K562 (cell line): ENCODE measurements around the gene CDK1. TPM values are rescaled to one million over a fixed set of nuclear protein-coding genes. Genes with fewer than 3 reads are reported as not detected.

Experiments
- polyA plus RNA-seq, 8 experiments: library from polyadenylated mRNA; depleted of rRNA in 4 of 8; stranded (reverse) in 5 of 8; unstranded in 3 of 8; fragments of >200 nt; fragmentation: Nextera tagmentation in 2 of 8; fragmentation: Illumina TruSeq in 1 of 8; extraction: Ambion mirVana in 2 of 8; extraction: Trizol in 1 of 8; gene quantifications; 2 replicates each; pipeline versions ENCODE4 v1.2.1 to v1.2.3, GENCODE V29; 2011 to 2014; ENCODE audit warnings: inconsistent platforms in 1 of 8, missing spikeins in 1 of 8
- total RNA-seq, 7 experiments: library from RNA; depleted of rRNA in 6 of 7; stranded (reverse); fragments of >200 nt in 6 of 7; fragmentation: Illumina TruSeq in 2 of 7; extraction: Trizol in 2 of 7; gene quantifications; 2 replicates each; pipeline versions ENCODE4 v1.2.1 to v1.2.3, GENCODE V29; 2011 to 2021; ENCODE audit warnings: low replicate concordance in 1 of 7

CDK1 gene
- total and polyA plus RNA-seq, 9 of the 15 experiments (the other 6 are each of a cell fraction or from before 2014, with no cell fraction given), result 156 to 685 (median 236) TPM

Other genes with a start within 250 kb of the CDK1 start
- gene RHOBTB1, start 165.7 kb downstream of the CDK1 start, total RNA-seq (2014; rRNA removed), result 6.6 and 10.4 TPM in 2 replicates
- 10.6 and 11.6 TPM in 2 replicates for gene RHOBTB1, start 165.7 kb downstream of the CDK1 start, total RNA-seq (2014; rRNA removed; fragmentation: Illumina TruSeq; extraction: Trizol)
- gene RHOBTB1, start 165.7 kb downstream of the CDK1 start, total RNA-seq (2015; rRNA removed; fragmentation: Illumina TruSeq; extraction: Trizol), result 8.8 and 9.2 TPM in 2 replicates
- 8.2 and 8.5 TPM in 2 replicates for gene RHOBTB1, start 165.7 kb downstream of the CDK1 start, total RNA-seq (2021)
- gene RHOBTB1, start 165.7 kb downstream of the CDK1 start, polyA plus RNA-seq (2011; rRNA removed), result 6.8 and 11.7 TPM in 2 replicates
- 7.3 and 9.3 TPM in 2 replicates for gene RHOBTB1, start 165.7 kb downstream of the CDK1 start, polyA plus RNA-seq (2014; fragmentation: Illumina TruSeq; extraction: Trizol)
- 1 to 10 TPM; 1.7 to 3.8 TPM for gene RHOBTB1, start 165.7 kb downstream of the CDK1 start, polyA plus RNA-seq (2014; fragmentation: Nextera tagmentation; extraction: Ambion mirVana)
- gene RHOBTB1, start 165.7 kb downstream of the CDK1 start, polyA plus RNA-seq (2014; rRNA removed), result 9.7 and 11.5 TPM in 2 replicates